Skin epidermis (tissue), 12 donors: ENCODE data around the gene TGM6.
"Not testable (repeated sequence)": the region's sequence is repeated elsewhere in the genome, so short reads cannot be mapped to it uniquely, and the experiment has no call there.

Experiments
- H3K27ac ChIP-seq, 21 experiments: fragments of 200-600 bp; sonication (generic) in 11 of 21; one replicate each; pipeline ENCODE4 v1.5.0; 2020; ENCODE audit warnings: mild to moderate bottlenecking in 3 of 21, inconsistent platforms in 2 of 21, moderate library complexity in 2 of 21
- H3K4me3 ChIP-seq, 7 experiments: fragments of 200-600 bp; sonication (generic) in 2 of 7; one replicate each; pipeline ENCODE4 v1.5.0; 2020; ENCODE audit warnings: inconsistent platforms in 2 of 7, mild to moderate bottlenecking in 2 of 7, moderate library complexity in 1 of 7

Gene TGM6

GRCh38 chr20:2396241-2396814, 15.6 kb downstream of the TGM6 start:
- H3K27ac ChIP-seq: no peak overlapping the region
- no peak overlapping the region for H3K4me3 ChIP-seq

GRCh38 chr20:2397091-2397490, 16.4 kb downstream of the TGM6 start:
- Histone ChIP-seq H3K27ac (no peak overlapping the region), H3K4me3 (no peak overlapping the region)

- no peak overlapping the region for H3K27ac ChIP-seq
Observed at GRCh38 chr20:2397595-2398145, 17.0 kb downstream of the TGM6 start.

GRCh38 chr20:2398449-2398848, 17.7 kb downstream of the TGM6 start:
- no peak overlapping the region for H3K27ac ChIP-seq

More at GRCh38 chr20:2397595-2398145, 17.0 kb downstream of the TGM6 start:
- H3K4me3 ChIP-seq: no peak overlapping the region

GRCh38 chr20:2399390-2399789, 18.7 kb downstream of the TGM6 start:
- Histone ChIP-seq H3K4me3 (no peak overlapping the region), H3K27ac (no peak overlapping the region)

More at GRCh38 chr20:2398449-2398848, 17.7 kb downstream of the TGM6 start:
- H3K4me3 ChIP-seq: no peak overlapping the region

- no peak overlapping the region for H3K27ac ChIP-seq
- no peak overlapping the region for H3K4me3 ChIP-seq
Observed at GRCh38 chr20:2400290-2400689, 19.6 kb downstream of the TGM6 start.

- Histone ChIP-seq H3K27ac (no peak overlapping the region), H3K4me3 (no peak overlapping the region)
Observed at GRCh38 chr20:2401527-2401926, 20.8 kb downstream of the TGM6 start.

GRCh38 chr20:2402271-2402980, 21.7 kb downstream of the TGM6 start:
- Histone ChIP-seq H3K27ac (no peak overlapping the region), H3K4me3 (no peak overlapping the region)

GRCh38 chr20:2403291-2404052, 22.8 kb downstream of the TGM6 start:
- Histone ChIP-seq H3K27ac (no peak overlapping the region), H3K4me3 (no peak overlapping the region)

GRCh38 chr20:2405693-2406065, 25.0 kb downstream of the TGM6 start:
- Histone ChIP-seq H3K4me3 (no peak overlapping the region), H3K27ac (peak overlapping the region in 1 of 21 experiments; percentile 26)

GRCh38 chr20:2407355-2407754, 26.7 kb downstream of the TGM6 start:
- H3K27ac ChIP-seq, H3K4me3 ChIP-seq: not testable (repeated sequence)

GRCh38 chr20:2408111-2408510, 27.4 kb downstream of the TGM6 start:
- Histone ChIP-seq H3K27ac (no peak overlapping the region), H3K4me3 (no peak overlapping the region)

GRCh38 chr20:2416541-2417212, 36.0 kb downstream of the TGM6 start:
- no peak overlapping the region for H3K27ac ChIP-seq

GRCh38 chr20:2417213-2417541, 36.5 kb downstream of the TGM6 start:
- H3K27ac ChIP-seq: no peak overlapping the region
- H3K4me3 ChIP-seq: no peak overlapping the region

More at GRCh38 chr20:2416541-2417212, 36.0 kb downstream of the TGM6 start:
- H3K4me3 ChIP-seq: no peak overlapping the region

GRCh38 chr20:2418388-2418787, 37.7 kb downstream of the TGM6 start:
- Histone ChIP-seq H3K27ac (no peak overlapping the region), H3K4me3 (no peak overlapping the region)

- Histone ChIP-seq H3K27ac (no peak overlapping the region), H3K4me3 (no peak overlapping the region)
Observed at GRCh38 chr20:2420510-2420909, 39.8 kb downstream of the TGM6 start.

GRCh38 chr20:2421247-2421646, 40.5 kb downstream of the TGM6 start:
- H3K4me3 ChIP-seq: no peak overlapping the region
- no peak overlapping the region for H3K27ac ChIP-seq

- no peak overlapping the region for H3K27ac ChIP-seq
- no peak overlapping the region for H3K4me3 ChIP-seq
Observed at GRCh38 chr20:2429051-2429450, 48.4 kb downstream of the TGM6 start.

- Histone ChIP-seq H3K4me3 (no peak overlapping the region), H3K27ac (no peak overlapping the region)
Observed at GRCh38 chr20:2430538-2430937, 49.8 kb downstream of the TGM6 start.

- H3K27ac ChIP-seq: no peak overlapping the region
- H3K4me3 ChIP-seq: no peak overlapping the region
Observed at GRCh38 chr20:2431185-2431584, 50.5 kb downstream of the TGM6 start.
